Activated B cell treated with CpG ODN at 0.5 μM for 24 hours (primary cell): ENCODE data around the gene ATG4C. TPM values are rescaled to one million over a fixed set of nuclear protein-coding genes. Genes with fewer than 3 reads are reported as not detected.
"Not testable (repeated sequence)": the region's sequence is repeated elsewhere in the genome, so short reads cannot be mapped to it uniquely, and the experiment has no call there.

Experiments used
- ATAC-seq: fragments of 200-7000 bp; cut with Tn5 transposase; one replicate; pipeline ENCODE4 v1.10.0; 2021; ENCODE audit warnings: low read depth, mild to moderate bottlenecking, moderate library complexity
- CTCF ChIA-PET: fragments of 350-600 bp; sonication (Branson Sonifier 250); formaldehyde crosslinking; loops from one replicate; lab custom pipeline; 2021; ENCODE audit warnings: antibody characterized with exemption; lab: Charles Lee
- POLR2A ChIA-PET: fragments of 350-600 bp; sonication (Branson Sonifier 250); formaldehyde crosslinking; loops from one replicate; lab custom pipeline; 2021; ENCODE audit warnings: antibody characterized with exemption; lab: Charles Lee
- DNase-seq: peaks from one replicate; pipeline ENCODE4 v3.0.0; 2022
- H3K27ac Mint-ChIP-seq: one replicate; pipeline ENCODE4 v1.8.0; 2020; ENCODE audit warnings: mixed read lengths
- H3K27me3 Mint-ChIP-seq: one replicate; pipeline ENCODE4 v1.8.0; 2021; ENCODE audit warnings: mixed read lengths
- H3K36me3 Mint-ChIP-seq: one replicate; pipeline ENCODE4 v1.8.0; 2021; ENCODE audit warnings: low read depth, mixed read lengths
- H3K4me1 Mint-ChIP-seq: one replicate; pipeline ENCODE4 v1.8.0; 2021; ENCODE audit warnings: mixed read lengths
- H3K4me3 Mint-ChIP-seq: one replicate; pipeline ENCODE4 v1.8.0; 2020; ENCODE audit warnings: mild to moderate bottlenecking, mixed read lengths
- H3K9me3 Mint-ChIP-seq: one replicate; pipeline ENCODE4 v1.8.0; 2020; ENCODE audit warnings: mixed read lengths
- CTCF ChIP-seq: fragments of 200-600 bp; IDR thresholded peaks from one replicate; pipeline ENCODE4 v1.8.0; 2022; ENCODE audit warnings: antibody characterized with exemption, mild to moderate bottlenecking
- intact Hi-C: fragments of 100-400 bp; cut with micrococcal nuclease; formaldehyde crosslinking; loops from one replicate; pipeline ENCODE4 v1.15.1; 2024
- total RNA-seq: library from RNA; stranded (reverse); gene quantifications from 2 replicates; pipeline ENCODE4 v1.2.3, GENCODE V29; 2022

Gene ATG4C
- total RNA-seq, 1 donor from 2014 or later = 28.4 TPM

GRCh38 chr1:62774971-62775595 lies 8.8 kb upstream of the ATG4C start:
- intact Hi-C loops = no loop called here
- Mint-ChIP-seq H3K4me1 (peaks cover 8% of the 10 kb centered on the region), H3K4me3 (no peak overlapping the region), H3K27ac (peak overlapping the region; percentile 16), H3K9me3 (peaks cover 12% of the 10 kb centered on the region), H3K36me3 (no peaks in the 10 kb centered on the region), H3K27me3 (no peaks in the 10 kb centered on the region)
- CTCF ChIA-PET = no interaction called here
- no peak for DNase-seq
- no peak for TF ChIP-seq CTCF
- POLR2A ChIA-PET = interaction anchor here (0.6 to 0.7 kb wide), 2 partner anchors 9 to 80 kb away, joined by 3 to 8 read pairs; partner anchors contain the start of gene ATG4C
- peak; percentile 89 for ATAC-seq

DNA sequence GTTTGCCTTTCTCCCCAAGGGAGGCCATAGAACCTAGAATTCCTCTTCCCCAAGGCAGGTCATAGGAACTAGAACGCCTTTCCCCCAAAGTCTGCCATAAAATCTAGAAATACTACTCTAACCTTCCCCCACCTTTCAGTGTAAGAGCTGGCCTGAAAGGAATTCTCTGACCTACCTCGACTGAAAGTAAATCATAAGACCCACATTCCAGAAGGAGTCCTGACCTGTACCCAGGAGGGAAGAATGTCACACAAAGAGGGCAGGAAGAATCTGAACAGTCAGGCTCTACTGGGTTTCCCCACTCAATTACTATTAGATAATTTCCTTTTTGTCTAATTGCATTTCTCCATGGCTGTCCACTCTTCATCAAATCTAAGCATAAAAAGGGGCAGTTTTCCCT lies 5.7 kb upstream of the ATG4C start:
- H3K9me3 Mint-ChIP-seq = peaks cover 7% of the 10 kb centered on the region
- H3K4me1 Mint-ChIP-seq = peaks cover 8% of the 10 kb centered on the region
- CTCF ChIA-PET = no interaction called here
- no peak overlapping the region for H3K4me3 Mint-ChIP-seq
- H3K27ac Mint-ChIP-seq = no peak overlapping the region
- POLR2A ChIA-PET = no interaction called here
- H3K36me3 Mint-ChIP-seq = no peaks in the 10 kb centered on the region
- ATAC-seq (no peak), DNase-seq (no peak)
- intact Hi-C loops = no loop called here
- no peaks in the 10 kb centered on the region for H3K27me3 Mint-ChIP-seq
- TF ChIP-seq CTCF = no peak

GRCh38 chr1:62781841-62782543 lies 1.9 kb upstream of the ATG4C start:
- Mint-ChIP-seq H3K36me3 (no peaks in the 10 kb centered on the region), H3K4me3 (no peak overlapping the region), H3K27me3 (no peaks in the 10 kb centered on the region), H3K9me3 (no peaks in the 10 kb centered on the region), H3K4me1 (peaks cover 10% of the 10 kb centered on the region), H3K27ac (no peak overlapping the region)
- ATAC-seq (no peak), DNase-seq (no peak)
- intact Hi-C loops = loop anchor here (5.0 to 10.0 kb wide), 4 partner anchors 743 to 1707 kb away; partner anchors contain the start of genes EFCAB7, ITGB3BP, PGM1 and TM2D1
- CTCF ChIA-PET = interaction anchor here (0.6 kb wide), 1 partner anchor 390 kb away, joined by 3 read pairs; no protein-coding TSS in a partner anchor
- no peak for TF ChIP-seq CTCF
- POLR2A ChIA-PET = interaction anchor here (0.6 kb wide), 1 partner anchor 342 kb away, joined by 3 read pairs; no protein-coding TSS in a partner anchor

GRCh38 chr1:62782544-62783212 lies 1.3 kb upstream of the ATG4C start:
- H3K9me3 Mint-ChIP-seq, H3K27me3 Mint-ChIP-seq, H3K36me3 Mint-ChIP-seq, H3K27ac Mint-ChIP-seq, ATAC-seq, CTCF ChIA-PET, H3K4me3 Mint-ChIP-seq, DNase-seq: not testable (repeated sequence)
- POLR2A ChIA-PET = interaction anchor here (0.6 to 2.7 kb wide), 5 partner anchors 18 to 345 kb away, joined by 3 to 33 read pairs (median 5); no protein-coding TSS in a partner anchor
- H3K4me1 Mint-ChIP-seq = peaks cover 15% of the 10 kb centered on the region
- intact Hi-C loops = loop anchor here (1.0 to 10.0 kb wide), 5 partner anchors 94 to 1708 kb away; partner anchors contain the start of genes DOCK7, EFCAB7, ITGB3BP and PGM1

DNA sequence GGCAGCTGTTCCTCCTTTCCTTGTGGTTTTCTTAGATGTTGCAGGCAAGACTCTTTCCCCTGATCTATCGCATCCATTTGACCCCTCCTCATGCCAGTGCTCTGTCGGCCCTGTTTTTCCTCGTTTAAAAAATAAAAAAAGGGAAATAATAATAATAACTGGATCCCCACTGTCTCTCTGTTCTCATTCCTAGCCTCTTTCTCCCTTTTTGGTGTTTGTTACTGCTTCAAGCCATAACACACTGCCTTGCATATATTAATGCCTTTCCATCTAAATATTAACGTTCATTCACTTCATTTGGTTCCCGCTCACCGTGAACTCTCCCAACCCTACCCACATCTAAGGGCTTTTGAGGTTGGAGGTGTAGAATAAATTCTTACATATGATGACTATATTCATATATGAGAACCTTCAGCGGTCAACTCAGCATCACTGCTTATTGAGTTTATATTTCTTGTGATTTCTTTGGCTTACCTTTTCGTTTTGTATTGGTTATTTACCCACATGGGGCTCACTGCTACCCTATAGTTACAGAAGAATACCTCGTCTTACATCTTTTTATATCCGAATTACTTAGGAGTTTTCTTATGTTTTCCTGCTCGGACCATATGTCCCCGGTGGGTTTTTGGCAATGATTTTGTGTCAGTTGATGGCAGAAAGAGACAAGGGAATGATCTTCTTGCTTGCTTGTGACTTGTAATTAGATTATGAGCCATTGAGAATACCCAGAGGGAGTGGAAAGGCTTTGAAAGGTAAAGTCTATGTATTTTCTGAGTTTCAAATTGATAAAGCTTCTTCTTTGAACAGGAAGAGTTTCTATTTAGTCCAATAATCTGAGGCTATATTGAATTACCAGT lies 805 bp downstream of the ATG4C start:
- H3K36me3 Mint-ChIP-seq = no peaks in the 10 kb centered on the region
- H3K4me3 Mint-ChIP-seq = no peak overlapping the region
- no peak for DNase-seq
- TF ChIP-seq CTCF = no peak
- ATAC-seq = peak; percentile 19
- no peaks in the 10 kb centered on the region for H3K9me3 Mint-ChIP-seq
- peaks cover 23% of the 10 kb centered on the region for H3K4me1 Mint-ChIP-seq
- intact Hi-C loops = loop anchor here (1.0 to 10.0 kb wide), 9 partner anchors 12 to 1710 kb away; partner anchors contain the start of genes EFCAB7, ITGB3BP, PGM1 and TM2D1
- H3K27ac Mint-ChIP-seq = no peak overlapping the region
- ChIA-PET POLR2A (interaction anchor here (0.7 to 2.7 kb wide), 12 partner anchors 9 to 348 kb away, joined by 3 to 33 read pairs (median 5); no protein-coding TSS in a partner anchor), CTCF (interaction anchor here (1.0 to 1.7 kb wide), 3 partner anchors 8 to 57 kb away, joined by 3 to 5 read pairs (median 4); no protein-coding TSS in a partner anchor)
- no peaks in the 10 kb centered on the region for H3K27me3 Mint-ChIP-seq
